Osteoblast (primary cell): ENCODE data around the gene GLTP. TPM values are rescaled to one million over a fixed set of nuclear protein-coding genes. Genes with fewer than 3 reads are reported as not detected.

Source experiments
- DNase-seq: peaks from one replicate; pipeline ENCODE4 v3.0.0; 2011; ENCODE audit warnings: low spot score, mixed read lengths; ENCODE audit not compliant: insufficient read length; ENCODE audit errors: missing footprints
- H2AFZ ChIP-seq: 2 replicates; pipeline ENCODE4 v1.6.0; 2011; ENCODE audit warnings: mild to moderate bottlenecking, low read length
- H3K27ac ChIP-seq: 2 replicates; pipeline ENCODE4 v1.5.1; 2011; ENCODE audit warnings: mild to moderate bottlenecking, low read depth, low read length, moderate library complexity
- H3K27me3 ChIP-seq: 2 replicates; pipeline ENCODE4 v1.6.0; 2012; ENCODE audit warnings: mild to moderate bottlenecking, control low read depth, inconsistent platforms, low read length, moderate library complexity; ENCODE audit not compliant: insufficient read depth
- H3K36me3 ChIP-seq: 2 replicates; pipeline ENCODE4 v1.5.1; 2011; ENCODE audit warnings: mild to moderate bottlenecking, low read length, control low read depth, moderate library complexity; ENCODE audit not compliant: insufficient read depth
- H3K4me1 ChIP-seq: 2 replicates; pipeline ENCODE4 v1.5.1; 2011; ENCODE audit warnings: mild to moderate bottlenecking, low read length, control low read depth, moderate library complexity; ENCODE audit not compliant: insufficient read depth
- H3K4me2 ChIP-seq: 2 replicates; pipeline ENCODE4 v1.6.0; 2011; ENCODE audit warnings: mild to moderate bottlenecking, low read length; ENCODE audit not compliant: insufficient read depth
- H3K4me3 ChIP-seq: fragments of 200-600 bp; sonication (generic); 3 replicates; pipeline ENCODE4 v1.5.1; 2012; ENCODE audit warnings: mild to moderate bottlenecking, low read length, inconsistent platforms; ENCODE audit not compliant: insufficient read depth
- H3K79me2 ChIP-seq: 2 replicates; pipeline ENCODE4 v1.6.0; 2012; ENCODE audit warnings: mild to moderate bottlenecking, low read length, control low read depth, inconsistent platforms; ENCODE audit not compliant: insufficient read depth
- H3K9me3 ChIP-seq: 2 replicates; pipeline ENCODE4 v1.5.1; 2011; ENCODE audit warnings: low read depth, low read length, control low read depth
- H4K20me1 ChIP-seq: 2 replicates; pipeline ENCODE4 v1.6.0; 2012; ENCODE audit warnings: mild to moderate bottlenecking, low read length, control low read depth; ENCODE audit not compliant: insufficient read depth
- total RNA-seq: library from RNA; depleted of rRNA; stranded (reverse); fragments of >200 nt; gene quantifications from 2 replicates; pipeline ENCODE4 v1.2.3, GENCODE V29; 2012
- TF ChIP-seq, protein P1 (sequence below): IDR thresholded peaks from 2 replicates; pipeline ENCODE4 v1.5.1; 2011; ENCODE audit warnings: mild to moderate bottlenecking, low read depth, low read length, moderate library complexity; ENCODE audit errors: extremely low read depth

Gene GLTP
- total RNA-seq, 1 donor: 50.3 TPM

DNA sequence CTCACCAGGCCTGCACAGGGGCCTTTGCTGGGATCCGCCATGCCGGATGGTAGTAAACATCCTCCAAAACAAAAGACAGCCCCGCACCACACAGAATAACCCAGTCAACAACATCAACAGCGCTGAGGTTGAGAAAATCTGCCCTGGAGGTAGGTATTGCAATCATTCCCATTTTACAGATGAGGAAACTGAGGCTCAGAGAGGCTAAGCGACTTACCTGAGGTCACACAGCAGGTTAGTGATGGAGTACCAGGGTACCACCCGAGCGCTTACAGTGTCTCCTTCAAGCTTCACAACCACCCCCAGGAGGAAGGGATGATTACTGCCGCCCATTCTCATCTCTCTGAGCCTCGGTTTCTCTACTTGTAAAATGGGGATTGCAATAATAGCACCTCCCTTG lies 62.1 kb downstream of the GLTP start:
- TF ChIP-seq, protein P1, sequence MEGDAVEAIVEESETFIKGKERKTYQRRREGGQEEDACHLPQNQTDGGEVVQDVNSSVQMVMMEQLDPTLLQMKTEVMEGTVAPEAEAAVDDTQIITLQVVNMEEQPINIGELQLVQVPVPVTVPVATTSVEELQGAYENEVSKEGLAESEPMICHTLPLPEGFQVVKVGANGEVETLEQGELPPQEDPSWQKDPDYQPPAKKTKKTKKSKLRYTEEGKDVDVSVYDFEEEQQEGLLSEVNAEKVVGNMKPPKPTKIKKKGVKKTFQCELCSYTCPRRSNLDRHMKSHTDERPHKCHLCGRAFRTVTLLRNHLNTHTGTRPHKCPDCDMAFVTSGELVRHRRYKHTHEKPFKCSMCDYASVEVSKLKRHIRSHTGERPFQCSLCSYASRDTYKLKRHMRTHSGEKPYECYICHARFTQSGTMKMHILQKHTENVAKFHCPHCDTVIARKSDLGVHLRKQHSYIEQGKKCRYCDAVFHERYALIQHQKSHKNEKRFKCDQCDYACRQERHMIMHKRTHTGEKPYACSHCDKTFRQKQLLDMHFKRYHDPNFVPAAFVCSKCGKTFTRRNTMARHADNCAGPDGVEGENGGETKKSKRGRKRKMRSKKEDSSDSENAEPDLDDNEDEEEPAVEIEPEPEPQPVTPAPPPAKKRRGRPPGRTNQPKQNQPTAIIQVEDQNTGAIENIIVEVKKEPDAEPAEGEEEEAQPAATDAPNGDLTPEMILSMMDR: no peak
- peaks cover 15% of the 10 kb centered on the region for H4K20me1 ChIP-seq
- no peak overlapping the region for H2AFZ ChIP-seq
- H3K79me2 ChIP-seq: no peaks in the 10 kb centered on the region
- H3K27ac ChIP-seq: no peak overlapping the region
- no peak overlapping the region for H3K4me2 ChIP-seq
- no peak for DNase-seq
- no peaks in the 10 kb centered on the region for H3K36me3 ChIP-seq
- no peaks in the 10 kb centered on the region for H3K4me1 ChIP-seq
- no peaks in the 10 kb centered on the region for H3K27me3 ChIP-seq
- H3K9me3 ChIP-seq: no peaks in the 10 kb centered on the region
- no peak overlapping the region for H3K4me3 ChIP-seq

DNA sequence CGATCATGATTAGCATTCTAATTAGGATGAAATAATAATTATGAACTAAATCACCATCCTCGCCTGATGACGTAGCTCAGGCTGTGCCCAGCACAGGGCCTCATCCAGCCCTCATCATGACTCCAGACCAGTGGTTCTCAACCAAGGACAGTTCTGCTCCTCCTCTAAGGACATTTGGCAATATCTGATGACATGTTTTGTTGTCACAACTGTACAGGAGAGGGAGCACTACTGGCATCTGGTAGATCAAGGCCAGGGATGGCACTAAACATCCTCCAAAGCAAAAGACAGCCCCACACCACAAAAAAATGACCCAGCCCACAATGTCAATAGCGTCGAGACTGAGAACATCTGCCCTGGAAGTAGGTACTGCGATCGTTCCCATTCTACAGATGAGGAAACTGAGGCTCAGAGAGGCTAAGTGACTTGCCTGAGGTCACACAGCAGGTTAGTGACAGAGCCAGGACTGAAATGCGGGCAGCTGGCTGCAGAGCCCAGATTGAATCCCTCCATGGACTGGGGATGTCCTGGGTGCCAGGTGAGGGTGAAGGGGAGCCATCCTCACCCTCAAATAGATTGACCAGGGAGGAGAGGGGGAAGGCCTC lies 62.6 kb downstream of the GLTP start:
- H3K4me2 ChIP-seq: no peak overlapping the region
- H4K20me1 ChIP-seq: peaks cover 15% of the 10 kb centered on the region
- TF ChIP-seq, protein P1: no peak
- H2AFZ ChIP-seq: no peak overlapping the region
- H3K36me3 ChIP-seq: no peaks in the 10 kb centered on the region
- no peaks in the 10 kb centered on the region for H3K9me3 ChIP-seq
- no peaks in the 10 kb centered on the region for H3K27me3 ChIP-seq
- no peak overlapping the region for H3K27ac ChIP-seq
- no peaks in the 10 kb centered on the region for H3K4me1 ChIP-seq
- H3K4me3 ChIP-seq: no peak overlapping the region
- H3K79me2 ChIP-seq: no peaks in the 10 kb centered on the region
- DNase-seq: no peak

DNA sequence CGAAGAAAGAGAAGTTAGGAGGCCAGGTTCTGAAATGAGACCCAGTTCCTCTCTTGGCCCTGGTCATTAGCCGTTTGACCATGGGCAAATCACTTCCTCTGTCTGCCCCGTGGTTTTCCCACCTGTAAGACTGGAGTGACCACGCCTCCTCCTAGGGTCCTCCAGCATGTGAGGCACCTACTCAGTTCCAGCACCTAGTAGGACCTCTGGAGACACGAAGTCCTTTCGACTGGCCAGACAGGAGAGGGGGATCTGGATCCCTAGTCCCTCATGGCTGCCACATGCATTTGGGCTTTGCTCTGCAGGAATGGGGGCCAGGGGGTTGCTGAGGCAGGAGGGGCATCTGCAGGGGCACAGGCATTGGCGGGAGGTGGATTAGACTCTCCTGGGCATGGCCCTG lies 63.5 kb downstream of the GLTP start:
- no peak overlapping the region for H2AFZ ChIP-seq
- H3K79me2 ChIP-seq: no peaks in the 10 kb centered on the region
- H3K4me2 ChIP-seq: no peak overlapping the region
- H3K36me3 ChIP-seq: no peaks in the 10 kb centered on the region
- H3K27ac ChIP-seq: no peak overlapping the region
- no peaks in the 10 kb centered on the region for H3K4me1 ChIP-seq
- H3K9me3 ChIP-seq: no peaks in the 10 kb centered on the region
- no peaks in the 10 kb centered on the region for H3K27me3 ChIP-seq
- TF ChIP-seq, protein P1: no peak
- DNase-seq: no peak
- no peak overlapping the region for H3K4me3 ChIP-seq
- peaks cover 15% of the 10 kb centered on the region for H4K20me1 ChIP-seq

DNA sequence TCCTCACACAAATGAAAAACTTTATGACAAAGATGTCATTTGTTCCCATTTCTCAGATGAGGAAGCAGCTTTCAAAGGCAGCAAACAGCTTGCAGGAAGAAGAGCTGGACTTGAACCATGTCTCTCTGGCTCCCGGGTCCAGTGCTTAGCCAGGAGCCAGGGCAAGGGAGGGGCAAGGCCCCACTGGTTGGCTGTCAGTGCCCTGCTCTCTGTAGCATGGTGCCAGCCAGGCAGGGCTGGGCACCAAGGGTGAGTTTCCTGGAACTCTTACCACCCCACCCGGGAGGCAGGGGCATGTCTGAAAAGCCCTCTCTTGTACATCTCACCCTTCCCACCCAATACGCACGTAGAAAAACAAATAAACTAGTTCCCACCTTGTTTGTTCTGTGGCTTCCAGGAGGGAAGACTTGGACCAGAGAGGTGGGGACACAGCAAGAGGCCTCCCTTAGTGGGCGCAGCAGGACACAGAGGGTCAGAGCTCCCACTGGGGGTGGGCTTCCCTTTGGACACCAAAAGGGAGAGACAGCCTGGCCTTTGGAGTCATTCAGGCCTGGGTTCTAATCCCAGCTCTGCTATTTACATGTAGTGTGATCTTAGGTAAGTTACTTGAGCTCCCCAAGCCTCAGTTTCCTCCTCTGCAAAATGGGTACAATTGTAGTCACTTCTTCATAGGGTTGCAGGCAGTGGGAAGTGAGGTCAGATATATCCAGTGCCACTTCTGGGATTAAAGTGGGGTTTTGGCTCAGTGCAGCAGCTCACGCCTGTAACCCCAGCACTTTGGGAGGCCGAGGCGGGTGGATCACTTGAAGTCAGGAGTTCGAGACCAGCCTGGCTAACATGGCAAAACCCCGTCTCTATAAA lies 64.4 kb downstream of the GLTP start:
- no peaks in the 10 kb centered on the region for H3K9me3 ChIP-seq
- TF ChIP-seq, protein P1: no peak
- no peaks in the 10 kb centered on the region for H3K36me3 ChIP-seq

More for the DNA sequence above, 64.4 kb downstream of the GLTP start:
- H3K4me3 ChIP-seq: no peak overlapping the region
- no peak for DNase-seq
- no peaks in the 10 kb centered on the region for H3K27me3 ChIP-seq
- H3K27ac ChIP-seq: no peak overlapping the region
- H3K79me2 ChIP-seq: no peaks in the 10 kb centered on the region
- H3K4me1 ChIP-seq: no peaks in the 10 kb centered on the region
- no peak overlapping the region for H3K4me2 ChIP-seq
- H4K20me1 ChIP-seq: peaks cover 16% of the 10 kb centered on the region
- H2AFZ ChIP-seq: no peak overlapping the region
